Common myeloid progenitor, CD34-positive (primary cell): ENCODE measurements around the gene VASP.

Source experiments
- CTCF ChIA-PET: fragments of 350-600 bp; sonication (Branson Sonifier 250); formaldehyde crosslinking; loops from one replicate; lab custom pipeline; 2021; ENCODE audit warnings: antibody characterized with exemption; lab: Charles Lee
- POLR2A ChIA-PET: fragments of 350-600 bp; sonication (Branson Sonifier 250); formaldehyde crosslinking; loops from one replicate; lab custom pipeline; 2021; ENCODE audit warnings: antibody characterized with exemption; lab: Charles Lee
- DNase-seq, 3 donors: peaks; one replicate each; pipeline versions ENCODE4 v3.0.0 to v3.0.0-alpha.2; 2013
- H3K27ac ChIP-seq, 2 experiments: 1 replicate in 1 of 2; 2 replicates in 1 of 2; pipeline ENCODE4 v1.7.0; 2013; ENCODE audit warnings: inconsistent platforms in 2 of 2, low read length in 2 of 2, mild to moderate bottlenecking in 2 of 2, low read depth in 1 of 2, moderate library complexity in 1 of 2; ENCODE audit not compliant: severe bottlenecking in 2 of 2, insufficient read depth in 1 of 2, poor library complexity in 1 of 2
- H3K27me3 ChIP-seq, 5 experiments: replicated peaks in 2 of 5; 1 replicate in 3 of 5; 2 replicates in 2 of 5; pipeline versions ENCODE4 v1.6.1 to v1.7.0; 2013; ENCODE audit warnings: low read length in 4 of 5, mild to moderate bottlenecking in 2 of 5, moderate library complexity in 2 of 5, inconsistent platforms in 1 of 5; ENCODE audit not compliant: insufficient read depth in 5 of 5, control insufficient read depth in 4 of 5
- H3K36me3 ChIP-seq, 4 experiments: 1 replicate in 2 of 4; 2 replicates in 2 of 4; pipeline versions ENCODE4 v1.6.1 to v1.7.0; 2013; ENCODE audit warnings: low read length in 3 of 4, control low read depth in 1 of 4, mild to moderate bottlenecking in 1 of 4; ENCODE audit not compliant: control insufficient read depth in 4 of 4, insufficient read depth in 4 of 4
- H3K4me1 ChIP-seq, 4 experiments: 1 replicate in 3 of 4; 2 replicates in 1 of 4; pipeline versions ENCODE4 v1.6.1 to v1.7.1; 2013; ENCODE audit warnings: low read length in 3 of 4, mild to moderate bottlenecking in 3 of 4, control low read depth in 1 of 4, inconsistent platforms in 1 of 4, moderate library complexity in 1 of 4; ENCODE audit not compliant: control insufficient read depth in 4 of 4, insufficient read depth in 4 of 4; ENCODE audit errors: control extremely low read depth in 1 of 4
- H3K4me3 ChIP-seq, 7 experiments: 1 replicate in 4 of 7; 2 replicates in 3 of 7; pipeline versions ENCODE4 v1.5.1 to v1.7.0; 2013; ENCODE audit warnings: mild to moderate bottlenecking in 7 of 7, low read length in 6 of 7, moderate library complexity in 6 of 7, inconsistent platforms in 2 of 7, low read depth in 2 of 7, control low read depth in 1 of 7; ENCODE audit not compliant: insufficient read depth in 4 of 7, control insufficient read depth in 1 of 7; ENCODE audit errors: extremely low read depth in 1 of 7
- H3K9me3 ChIP-seq, 5 experiments: 1 replicate in 4 of 5; 2 replicates in 1 of 5; pipeline versions ENCODE4 v1.6.1 to v1.7.1; 2013; ENCODE audit warnings: low read length in 4 of 5, mild to moderate bottlenecking in 2 of 5, inconsistent platforms in 1 of 5, low read depth in 1 of 5, moderate library complexity in 1 of 5; ENCODE audit not compliant: control insufficient read depth in 4 of 5, insufficient read depth in 2 of 5; ENCODE audit errors: control extremely low read depth in 1 of 5
- WGBS: methylation state at CpG from one replicate; pipeline ENCODE4 v1.1.5; 2013; ENCODE audit not compliant: insufficient coverage; 5-methylcytosine and 5-hydroxymethylcytosine counted together

The VASP gene

DNA sequence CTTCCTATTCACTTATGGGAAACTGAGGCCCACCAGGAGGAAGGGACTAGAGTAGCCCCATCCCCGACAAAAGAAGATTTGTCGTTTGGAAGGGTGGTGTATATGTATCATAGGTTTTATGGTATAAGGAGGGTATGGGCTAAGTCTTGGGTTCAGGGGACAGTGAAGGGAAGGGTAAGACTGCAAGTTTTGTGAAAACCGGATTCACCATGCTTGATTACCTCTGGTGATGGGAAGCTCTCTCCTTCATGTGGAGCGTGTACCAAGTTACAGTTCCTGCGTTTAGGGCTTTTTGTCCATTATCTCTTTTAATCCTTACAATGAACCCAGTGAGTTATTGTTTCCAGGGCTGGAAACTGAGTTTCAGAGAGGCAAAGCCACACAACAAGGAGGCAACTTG is 3.8 kb downstream of the VASP start:
- Histone ChIP-seq H3K36me3 (peaks cover 0 to 11% (median 0%) of the 10 kb centered on the region in 4 experiments), H3K27ac (no peak overlapping the region), H3K4me3 (no peak overlapping the region), H3K9me3 (no peaks in the 10 kb centered on the region), H3K27me3 (no peaks in the 10 kb centered on the region), H3K4me1 (peaks cover 9 to 79% (median 62%) of the 10 kb centered on the region in 4 experiments)
- CTCF ChIA-PET = interaction anchor here (0.6 to 1.7 kb wide), 2 partner anchors 12 to 107 kb away, joined by 3 to 5 read pairs; partner anchors contain the start of gene PPM1N
- WGBS = 100% methylated on average over 3 of the region's 5 CpGs
- POLR2A ChIA-PET = interaction anchor here (0.7 kb wide), 1 partner anchor 110 kb away, joined by 5 read pairs; no protein-coding TSS in a partner anchor
- no peak for DNase-seq

DNA sequence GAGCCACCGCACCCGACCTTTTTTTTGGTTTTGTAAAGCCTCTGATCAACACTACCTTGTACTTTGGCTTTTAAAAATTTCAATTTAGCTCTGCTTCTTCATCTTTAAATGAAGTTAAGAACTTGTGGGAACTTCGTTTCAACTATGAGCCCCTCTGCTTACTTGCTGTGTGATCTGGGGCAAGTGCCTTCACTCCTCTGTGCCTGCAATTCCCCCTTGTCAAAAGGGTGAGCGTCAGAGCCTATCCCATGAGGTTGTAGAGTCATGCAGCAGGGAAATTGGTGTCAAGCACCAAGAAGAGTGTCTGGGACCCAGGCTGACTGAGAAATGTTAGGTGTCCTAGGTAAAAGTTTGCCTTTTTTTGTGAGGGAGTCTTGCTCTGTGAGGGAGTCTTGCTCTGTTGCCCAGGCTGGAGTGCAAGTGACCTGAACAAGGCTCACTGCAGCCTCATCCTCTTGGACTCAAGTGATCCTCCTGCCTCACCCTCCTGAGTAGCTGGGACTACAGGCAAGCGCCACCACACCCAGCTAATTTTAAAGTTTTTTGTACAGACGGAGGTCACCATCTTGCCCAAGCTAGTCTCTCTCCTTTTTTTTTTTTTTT is 5.7 kb downstream of the VASP start:
- peaks cover 8 to 74% (median 57%) of the 10 kb centered on the region in 4 experiments for H3K4me1 ChIP-seq
- H3K36me3 ChIP-seq = peaks cover 0 to 21% (median 4%) of the 10 kb centered on the region in 4 experiments
- H3K27me3 ChIP-seq = no peaks in the 10 kb centered on the region
- 91% methylated on average over 6 of the region's 6 CpGs for WGBS
- H3K9me3 ChIP-seq = no peaks in the 10 kb centered on the region
- no peak overlapping the region for H3K4me3 ChIP-seq
- CTCF ChIA-PET = interaction anchor here (0.6 to 1.3 kb wide), 4 partner anchors 17 to 341 kb away, joined by 3 to 4 read pairs (median 3); no protein-coding TSS in a partner anchor
- no peak for DNase-seq
- H3K27ac ChIP-seq = peak overlapping the region in 1 of 2 experiments; percentile 5
- POLR2A ChIA-PET = no interaction called here

DNA sequence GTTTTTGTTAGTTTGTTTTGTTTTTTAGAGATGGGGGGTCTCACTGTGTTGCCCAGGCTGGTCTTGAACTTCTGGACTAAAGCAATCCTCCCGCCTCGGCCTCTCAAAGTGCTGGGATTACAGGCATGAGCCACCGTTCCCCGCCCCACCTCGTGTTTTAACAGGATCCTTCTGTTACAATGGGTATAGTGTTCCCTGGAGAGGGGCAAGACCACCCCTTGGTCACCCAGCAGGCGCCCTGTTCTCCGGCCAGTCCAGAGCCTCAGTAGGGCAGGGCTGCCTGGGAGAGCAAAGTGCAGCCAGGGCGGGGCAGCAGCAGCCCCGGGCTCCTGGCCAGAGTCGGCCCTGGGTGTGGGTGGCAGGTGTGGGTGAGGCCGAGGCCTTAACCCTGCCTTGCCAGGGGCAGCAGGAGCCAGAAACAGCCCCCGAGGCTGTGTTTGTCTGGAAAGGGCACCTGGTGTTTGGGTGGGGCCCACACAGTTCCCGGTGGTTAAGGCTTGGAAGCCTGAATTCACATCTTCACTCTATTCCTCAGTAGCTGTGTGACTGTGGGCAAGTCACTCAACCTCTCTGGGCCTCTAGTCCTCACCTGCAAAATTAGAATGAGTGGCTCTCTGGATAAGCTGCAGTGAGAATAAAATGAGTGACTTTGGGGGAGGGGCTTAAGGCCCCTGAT is 7.2 kb downstream of the VASP start:
- Histone ChIP-seq H3K4me1 (peaks cover 8 to 62% (median 46%) of the 10 kb centered on the region in 4 experiments), H3K27ac (peak overlapping the region; percentile 27 to 35), H3K4me3 (peak overlapping the region in 3 of 7 experiments; percentile 24 to 43 (median 38)), H3K36me3 (peaks cover 0 to 29% (median 12%) of the 10 kb centered on the region in 4 experiments), H3K27me3 (no peaks in the 10 kb centered on the region), H3K9me3 (no peaks in the 10 kb centered on the region)
- ChIA-PET CTCF (interaction anchor here (1.1 to 2.8 kb wide), 7 partner anchors 9 to 125 kb away, joined by 3 to 11 read pairs (median 7); no protein-coding TSS in a partner anchor), POLR2A (interaction anchor here (0.8 to 1.0 kb wide), 2 partner anchors 18 to 70 kb away, joined by 3 read pairs; partner anchors contain the start of genes OPA3 and RTN2)
- WGBS = 68% methylated on average over 13 of the region's 13 CpGs
- no peak for DNase-seq

DNA sequence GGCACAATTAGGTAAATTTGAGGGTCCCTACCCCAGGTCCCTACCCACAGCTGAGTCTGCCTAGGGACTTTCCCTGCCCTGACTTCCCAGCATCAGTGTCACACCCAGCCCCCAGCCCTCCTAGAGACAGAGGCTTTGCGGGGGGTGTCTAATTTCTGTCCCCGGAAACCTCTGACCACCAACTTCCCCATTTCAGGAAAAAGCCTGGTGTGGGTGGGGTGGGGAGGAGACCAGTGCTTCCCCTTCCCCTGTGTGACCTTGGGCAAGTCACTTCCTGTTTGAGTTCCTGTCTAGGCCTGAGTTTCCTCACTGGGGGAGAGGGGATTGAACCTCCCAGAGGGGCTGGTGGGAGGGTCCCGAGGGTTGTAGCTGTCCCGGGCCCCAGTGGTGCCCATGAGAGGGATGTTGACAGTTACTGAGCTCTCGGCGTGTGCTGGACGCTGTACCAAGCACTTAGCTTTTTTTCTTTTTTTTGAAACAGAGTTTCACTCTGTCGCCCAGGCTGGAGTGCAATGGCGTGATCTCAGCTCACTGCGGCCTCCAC is 7.9 kb downstream of the VASP start:
- POLR2A ChIA-PET = interaction anchor here (0.6 to 1.0 kb wide), 3 partner anchors 19 to 114 kb away, joined by 3 to 5 read pairs (median 3); partner anchors contain the start of genes OPA3 and RTN2
- Histone ChIP-seq H3K4me1 (peaks cover 8 to 55% (median 41%) of the 10 kb centered on the region in 4 experiments), H3K4me3 (peak overlapping the region in 3 of 7 experiments; percentile 24 to 43 (median 38)), H3K27ac (peak overlapping the region; percentile 27 to 35), H3K27me3 (no peaks in the 10 kb centered on the region), H3K36me3 (peaks cover 0 to 32% (median 14%) of the 10 kb centered on the region in 4 experiments), H3K9me3 (no peaks in the 10 kb centered on the region)
- DNase-seq = peak; percentile 72 to 84 (median 82)
- WGBS = 36% methylated on average over 8 of the region's 10 CpGs
- CTCF ChIA-PET = interaction anchor here (0.9 to 2.8 kb wide), 10 partner anchors 10 to 124 kb away, joined by 3 to 11 read pairs (median 4); no protein-coding TSS in a partner anchor

DNA sequence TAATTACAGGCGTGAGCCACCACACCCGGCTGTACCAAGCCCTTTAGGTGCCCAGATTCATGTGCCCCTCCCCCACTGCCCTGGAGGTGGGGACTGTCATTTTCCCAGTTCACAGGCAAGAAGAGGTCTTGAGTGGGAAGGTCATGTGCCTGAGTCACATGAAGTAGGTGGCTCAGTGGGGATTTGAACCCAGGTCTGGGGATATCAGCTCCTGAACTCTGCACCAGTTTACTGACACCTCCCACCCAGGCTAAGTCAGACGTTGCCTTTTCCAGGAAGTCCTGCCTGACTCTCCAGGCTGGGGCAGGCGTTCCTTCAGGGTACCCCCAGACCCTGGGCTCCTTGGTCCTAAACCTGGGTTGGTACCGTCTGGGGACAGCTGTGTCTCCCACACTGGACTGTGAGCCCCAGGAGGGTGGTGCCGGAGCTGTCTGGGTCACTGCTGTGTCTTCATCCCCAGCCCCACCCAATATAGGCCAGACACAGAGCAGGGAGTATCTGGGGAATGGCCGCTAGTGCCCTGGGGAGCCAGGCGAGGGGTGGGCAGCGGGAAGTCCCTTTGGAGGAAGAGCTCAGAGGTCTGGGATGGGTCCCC is 8.6 kb downstream of the VASP start:
- ChIA-PET POLR2A (interaction anchor here (0.6 kb wide), 1 partner anchor 115 kb away, joined by 5 read pairs; no protein-coding TSS in a partner anchor), CTCF (interaction anchor here (0.9 to 2.8 kb wide), 10 partner anchors 10 to 113 kb away, joined by 3 to 11 read pairs (median 4); partner anchors contain the start of gene PPM1N)
- Histone ChIP-seq H3K4me1 (peaks cover 8 to 49% (median 35%) of the 10 kb centered on the region in 4 experiments), H3K9me3 (no peaks in the 10 kb centered on the region), H3K36me3 (peaks cover 0 to 38% (median 18%) of the 10 kb centered on the region in 4 experiments), H3K4me3 (peak overlapping the region in 1 of 7 experiments; percentile 35), H3K27me3 (no peaks in the 10 kb centered on the region), H3K27ac (peak overlapping the region in 1 of 2 experiments; percentile 27)
- WGBS = 71% methylated on average over 4 of the region's 9 CpGs
- DNase-seq = no peak

DNA sequence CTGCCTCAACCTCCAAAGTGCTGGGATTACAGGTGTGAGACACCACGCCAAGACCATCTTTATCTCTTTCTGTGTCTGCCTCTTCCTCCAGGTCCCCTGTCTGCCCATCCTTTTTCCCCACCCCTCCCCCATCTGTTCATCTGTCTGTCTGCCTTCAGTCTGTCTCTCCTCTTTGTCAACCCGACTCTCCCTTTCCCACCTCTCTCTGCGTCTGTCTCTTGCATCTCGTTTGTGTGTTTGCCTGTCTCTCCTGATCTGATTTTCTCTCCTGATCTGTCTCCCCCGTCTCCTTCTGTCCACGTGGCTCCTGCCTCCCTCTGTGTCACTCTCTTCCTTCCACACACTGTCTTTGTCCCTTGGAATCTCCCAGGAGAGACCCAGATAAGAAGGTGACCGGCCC is 10.0 kb downstream of the VASP start:
- no peaks in the 10 kb centered on the region for H3K9me3 ChIP-seq
- ChIA-PET POLR2A (no interaction called here), CTCF (interaction anchor here (2.6 to 2.8 kb wide), 2 partner anchors 10 to 41 kb away, joined by 11 read pairs; no protein-coding TSS in a partner anchor)
- H3K4me3 ChIP-seq = no peak overlapping the region
- H3K4me1 ChIP-seq = peaks cover 6 to 39% (median 35%) of the 10 kb centered on the region in 4 experiments
- peaks cover 4 to 48% (median 24%) of the 10 kb centered on the region in 4 experiments for H3K36me3 ChIP-seq
- no peak overlapping the region for H3K27ac ChIP-seq
- 88% methylated on average over 7 of the region's 7 CpGs for WGBS
- DNase-seq = no peak
- H3K27me3 ChIP-seq = no peaks in the 10 kb centered on the region
